ENCODE data around the gene THUMPD1.

GRCh38 chr16:20734056-20734455 is 7.6 kb downstream of the THUMPD1 start:
- no peak for TF ChIP-seq GATA3 (IDR thresholded peaks at IDR 0.05; ENCODE audit: low read depth, low read length)
- no peak for TF ChIP-seq GATA2 (IDR thresholded peaks at IDR 0.05; ENCODE audit: low read depth, low read length)

All from SH-SY5Y (cell line).